HPDE6-E6E7 (cell line): ENCODE data around the gene GOLIM4.
A peak's percentile ranks its signal among the peaks of the same experiment; 100 is the strongest.
"Not testable (repeated sequence)": the region's sequence is repeated elsewhere in the genome, so short reads cannot be mapped to it uniquely, and the experiment has no call there.

ENCODE experiments used
- DNase-seq: peaks from one replicate; pipeline ENCODE4 v3.0.0; 2011; ENCODE audit warnings: missing footprints; ENCODE audit errors: extremely low spot score

Gene GOLIM4

GRCh38 chr3:168077091-168077490, 18.6 kb downstream of the GOLIM4 start:
- DNase-seq, result no peak

GRCh38 chr3:168073842-168074605, 21.7 kb downstream of the GOLIM4 start:
- DNase-seq, result no peak

- no peak for DNase-seq
Measured at GRCh38 chr3:168072323-168072650, 23.4 kb downstream of the GOLIM4 start.

GRCh38 chr3:168071591-168072322, 24.0 kb downstream of the GOLIM4 start:
- peak; percentile 56 for DNase-seq

GRCh38 chr3:168070919-168071318, 24.8 kb downstream of the GOLIM4 start:
- DNase-seq, result no peak

GRCh38 chr3:168068346-168068745, 27.4 kb downstream of the GOLIM4 start:
- no peak for DNase-seq

GRCh38 chr3:168066882-168067281, 28.8 kb downstream of the GOLIM4 start:
- DNase-seq, result no peak

- DNase-seq, result no peak
Measured at GRCh38 chr3:168065569-168065968, 30.2 kb downstream of the GOLIM4 start.

GRCh38 chr3:168063122-168063521, 32.6 kb downstream of the GOLIM4 start:
- DNase-seq, result no peak

- no peak for DNase-seq
Measured at GRCh38 chr3:168062679-168063078, 33.0 kb downstream of the GOLIM4 start.

GRCh38 chr3:168061332-168061996, 34.3 kb downstream of the GOLIM4 start:
- DNase-seq, result no peak

- DNase-seq, result no peak
Measured at GRCh38 chr3:168060317-168060716, 35.4 kb downstream of the GOLIM4 start.

- DNase-seq, result no peak
Measured at GRCh38 chr3:168058481-168058880, 37.2 kb downstream of the GOLIM4 start.

- not testable (repeated sequence) for DNase-seq
Measured at GRCh38 chr3:168056398-168057230, 39.1 kb downstream of the GOLIM4 start.

GRCh38 chr3:168054447-168054846, 41.3 kb downstream of the GOLIM4 start:
- DNase-seq, result no peak

- no peak for DNase-seq
Measured at GRCh38 chr3:168053115-168053514, 42.6 kb downstream of the GOLIM4 start.

- no peak for DNase-seq
Measured at GRCh38 chr3:168052515-168052914, 43.2 kb downstream of the GOLIM4 start.

- no peak for DNase-seq
Measured at GRCh38 chr3:168051531-168052471, 43.9 kb downstream of the GOLIM4 start.

- no peak for DNase-seq
Measured at GRCh38 chr3:168051070-168051469, 44.7 kb downstream of the GOLIM4 start.

GRCh38 chr3:168049367-168049974, 46.3 kb downstream of the GOLIM4 start:
- DNase-seq, result no peak
